ENCODE results near the gene PCA3.

Gene PCA3

GRCh38 chr9:76764138-76764537 lies at the start of gene PCA3:
PCA3 (plus strand) TSS chr9:76764438.
- Histone ChIP-seq H3K36me3 (replicated peaks) (no peaks in the 10 kb centered on the region), H3K9me3 (no peaks in the 10 kb centered on the region), H3K4me3 (no peak within 1 kb of the TSS), H3K4me1 (no peaks in the 10 kb centered on the region), H3K27me3 (ENCODE audit: low read depth) (no peaks in the 10 kb centered on the region)
- no peak for DNase-seq (ENCODE audit: low spot score in 2 of 2)
- in situ Hi-C loops (cut with MboI; ENCODE audit: low sequenced_read_pairs), result no loop called here

GRCh38 chr9:76716085-76716672 lies 48.1 kb upstream of the PCA3 start:
- Histone ChIP-seq H3K4me1 (no peaks in the 10 kb centered on the region), H3K27me3 (ENCODE audit: low read depth) (0 out of 2 replicates have a peak, but pooled peaks cover 2% of the 10 kb centered on the region), H3K36me3 (replicated peaks) (no peaks in the 10 kb centered on the region), H3K4me3 (no peak overlapping the region), H3K9me3 (no peaks in the 10 kb centered on the region)
- no peak for DNase-seq (ENCODE audit: low spot score in 2 of 2)
- in situ Hi-C loops (cut with MboI; ENCODE audit: low sequenced_read_pairs), result no loop called here

GRCh38 chr9:76717176-76717575 lies 47.1 kb upstream of the PCA3 start:
- no peak for DNase-seq (ENCODE audit: low spot score in 2 of 2)
- H3K36me3 ChIP-seq (replicated peaks), result no peaks in the 10 kb centered on the region

GRCh38 chr9:76717613-76718012 lies 46.6 kb upstream of the PCA3 start:
- Histone ChIP-seq H3K9me3 (no peaks in the 10 kb centered on the region), H3K27me3 (ENCODE audit: low read depth) (peaks cover 2% of the 10 kb centered on the region; the same call in 1 of the 2 replicates), H3K4me3 (no peak overlapping the region), H3K4me1 (no peaks in the 10 kb centered on the region), H3K36me3 (replicated peaks) (no peaks in the 10 kb centered on the region)
- in situ Hi-C loops (cut with MboI; ENCODE audit: low sequenced_read_pairs), result no loop called here
- no peak for DNase-seq (ENCODE audit: low spot score in 2 of 2)

More at GRCh38 chr9:76717176-76717575, 47.1 kb upstream of the PCA3 start:
- peaks cover 2% of the 10 kb centered on the region; the same call in 1 of the 2 replicates for H3K27me3 ChIP-seq (ENCODE audit: low read depth)
- H3K4me3 ChIP-seq, result no peak overlapping the region
- in situ Hi-C loops (cut with MboI; ENCODE audit: low sequenced_read_pairs), result no loop called here
- no peaks in the 10 kb centered on the region for H3K9me3 ChIP-seq
- no peaks in the 10 kb centered on the region for H3K4me1 ChIP-seq

- DNase-seq (ENCODE audit: low spot score in 2 of 2), result no peak
- Histone ChIP-seq H3K9me3 (no peaks in the 10 kb centered on the region), H3K36me3 (replicated peaks) (no peaks in the 10 kb centered on the region), H3K27me3 (ENCODE audit: low read depth) (peaks cover 2% of the 10 kb centered on the region; the same call in 1 of the 2 replicates), H3K4me1 (no peaks in the 10 kb centered on the region), H3K4me3 (no peak overlapping the region)
- in situ Hi-C loops (cut with MboI; ENCODE audit: low sequenced_read_pairs), result no loop called here
Measured at GRCh38 chr9:76718166-76718565, 46.1 kb upstream of the PCA3 start.

- Histone ChIP-seq H3K4me3 (no peak overlapping the region), H3K9me3 (no peaks in the 10 kb centered on the region), H3K4me1 (no peaks in the 10 kb centered on the region), H3K27me3 (ENCODE audit: low read depth) (peaks cover 2% of the 10 kb centered on the region; the same call in 1 of the 2 replicates), H3K36me3 (replicated peaks) (no peaks in the 10 kb centered on the region)
- in situ Hi-C loops (cut with MboI; ENCODE audit: low sequenced_read_pairs), result no loop called here
- no peak for DNase-seq (ENCODE audit: low spot score in 2 of 2)
Measured at GRCh38 chr9:76720245-76720644, 44.0 kb upstream of the PCA3 start.

- DNase-seq (ENCODE audit: low spot score in 2 of 2), result no peak
- in situ Hi-C loops (cut with MboI; ENCODE audit: low sequenced_read_pairs), result no loop called here
Measured at GRCh38 chr9:76725011-76725546, 39.2 kb upstream of the PCA3 start.

GRCh38 chr9:76725885-76726284 lies 38.4 kb upstream of the PCA3 start:
- in situ Hi-C loops (cut with MboI; ENCODE audit: low sequenced_read_pairs), result no loop called here
- no peak for DNase-seq (ENCODE audit: low spot score in 2 of 2)

More at GRCh38 chr9:76725011-76725546, 39.2 kb upstream of the PCA3 start:
- Histone ChIP-seq H3K9me3 (no peaks in the 10 kb centered on the region), H3K27me3 (ENCODE audit: low read depth) (no peaks in the 10 kb centered on the region; the same call in 1 of the 2 replicates), H3K4me3 (no peak overlapping the region), H3K36me3 (replicated peaks) (no peaks in the 10 kb centered on the region), H3K4me1 (no peaks in the 10 kb centered on the region)

GRCh38 chr9:76729116-76729515 lies 35.1 kb upstream of the PCA3 start:
- H3K9me3 ChIP-seq, result no peaks in the 10 kb centered on the region
- H3K36me3 ChIP-seq (replicated peaks), result no peaks in the 10 kb centered on the region
- H3K27me3 ChIP-seq (ENCODE audit: low read depth), result no peaks in the 10 kb centered on the region
- DNase-seq (ENCODE audit: low spot score in 2 of 2), result no peak
- no peaks in the 10 kb centered on the region for H3K4me1 ChIP-seq
- H3K4me3 ChIP-seq, result no peak overlapping the region
- in situ Hi-C loops (cut with MboI; ENCODE audit: low sequenced_read_pairs), result no loop called here

More at GRCh38 chr9:76725885-76726284, 38.4 kb upstream of the PCA3 start:
- Histone ChIP-seq H3K4me3 (no peak overlapping the region), H3K9me3 (no peaks in the 10 kb centered on the region), H3K36me3 (replicated peaks) (no peaks in the 10 kb centered on the region), H3K27me3 (ENCODE audit: low read depth) (no peaks in the 10 kb centered on the region; the same call in 1 of the 2 replicates), H3K4me1 (no peaks in the 10 kb centered on the region)

GRCh38 chr9:76729980-76730737 lies 34.1 kb upstream of the PCA3 start:
- in situ Hi-C loops (cut with MboI; ENCODE audit: low sequenced_read_pairs), result no loop called here
- H3K9me3 ChIP-seq, result no peaks in the 10 kb centered on the region
- H3K4me1 ChIP-seq, result no peaks in the 10 kb centered on the region
- H3K4me3 ChIP-seq, result no peak overlapping the region
- no peaks in the 10 kb centered on the region for H3K27me3 ChIP-seq (ENCODE audit: low read depth)
- DNase-seq (ENCODE audit: low spot score in 2 of 2), result no peak
- H3K36me3 ChIP-seq (replicated peaks), result no peaks in the 10 kb centered on the region

- no peak overlapping the region for H3K4me3 ChIP-seq
- H3K9me3 ChIP-seq, result no peaks in the 10 kb centered on the region
- no peaks in the 10 kb centered on the region for H3K4me1 ChIP-seq
- in situ Hi-C loops (cut with MboI; ENCODE audit: low sequenced_read_pairs), result no loop called here
- H3K36me3 ChIP-seq (replicated peaks), result no peaks in the 10 kb centered on the region
- DNase-seq (ENCODE audit: low spot score in 2 of 2), result no peak
- no peaks in the 10 kb centered on the region for H3K27me3 ChIP-seq (ENCODE audit: low read depth)
Measured at GRCh38 chr9:76730801-76731200, 33.4 kb upstream of the PCA3 start.

GRCh38 chr9:76732341-76732958 lies 31.8 kb upstream of the PCA3 start:
- Histone ChIP-seq H3K4me3 (no peak overlapping the region), H3K9me3 (no peaks in the 10 kb centered on the region), H3K27me3 (ENCODE audit: low read depth) (no peaks in the 10 kb centered on the region), H3K36me3 (replicated peaks) (no peaks in the 10 kb centered on the region), H3K4me1 (no peaks in the 10 kb centered on the region)
- no peak for DNase-seq (ENCODE audit: low spot score in 2 of 2)
- in situ Hi-C loops (cut with MboI; ENCODE audit: low sequenced_read_pairs), result no loop called here

- no peak overlapping the region for H3K4me3 ChIP-seq
- H3K36me3 ChIP-seq (replicated peaks), result no peaks in the 10 kb centered on the region
- no peaks in the 10 kb centered on the region for H3K9me3 ChIP-seq
- H3K27me3 ChIP-seq (ENCODE audit: low read depth), result no peaks in the 10 kb centered on the region
- DNase-seq (ENCODE audit: low spot score in 2 of 2), result no peak
- no peaks in the 10 kb centered on the region for H3K4me1 ChIP-seq
- in situ Hi-C loops (cut with MboI; ENCODE audit: low sequenced_read_pairs), result no loop called here
Measured at GRCh38 chr9:76733096-76733495, 31.1 kb upstream of the PCA3 start.

GRCh38 chr9:76734716-76735115 lies 29.5 kb upstream of the PCA3 start:
- no peak for DNase-seq (ENCODE audit: low spot score in 2 of 2)
- Histone ChIP-seq H3K9me3 (no peaks in the 10 kb centered on the region), H3K4me3 (no peak overlapping the region), H3K36me3 (replicated peaks) (no peaks in the 10 kb centered on the region), H3K27me3 (ENCODE audit: low read depth) (no peaks in the 10 kb centered on the region), H3K4me1 (no peaks in the 10 kb centered on the region)
- in situ Hi-C loops (cut with MboI; ENCODE audit: low sequenced_read_pairs), result no loop called here
